Suprapubic skin (tissue), 4 donors: ENCODE data around the gene TSSC4. TPM values are rescaled to one million over a fixed set of nuclear protein-coding genes. Genes with fewer than 3 reads are reported as not detected.

Experiments
- DNase-seq, 2 donors: peaks; one replicate each; pipeline ENCODE4 v3.0.0-alpha.2; 2019; ENCODE audit warnings: low spot score in 2 of 2
- H3K27ac ChIP-seq: fragments of 200-600 bp; sonication (generic); one replicate; pipeline ENCODE4 v1.5.1; 2019
- H3K27me3 ChIP-seq: fragments of 200-600 bp; sonication (generic); one replicate; pipeline ENCODE4 v1.5.1; 2019
- H3K36me3 ChIP-seq: fragments of 200-600 bp; sonication (generic); one replicate; pipeline ENCODE4 v1.5.1; 2019
- H3K4me1 ChIP-seq: fragments of 200-600 bp; sonication (generic); one replicate; pipeline ENCODE4 v1.5.1; 2019
- H3K4me3 ChIP-seq: fragments of 200-600 bp; sonication (generic); one replicate; pipeline ENCODE4 v1.5.1; 2019; ENCODE audit warnings: mild to moderate bottlenecking
- H3K9me3 ChIP-seq: fragments of 200-600 bp; sonication (generic); one replicate; pipeline ENCODE4 v1.5.1; 2019
- EP300 ChIP-seq: sonication (generic); formaldehyde crosslinking; IDR thresholded peaks from one replicate; pipeline ENCODE4 v1.6.1; 2017; ENCODE audit warnings: antibody characterized with exemption
- POLR2A ChIP-seq, 2 donors: fragments of 450-650 bp; IDR thresholded peaks; one replicate each; pipeline ENCODE4 v1.6.1; 2017; ENCODE audit warnings: antibody characterized with exemption in 2 of 2, mild to moderate bottlenecking in 2 of 2, moderate library complexity in 2 of 2
- POLR2AphosphoS5 ChIP-seq, 3 donors: sonication (generic); formaldehyde crosslinking; IDR thresholded peaks; one replicate each; pipeline ENCODE4 v1.6.1; 2017; ENCODE audit warnings: antibody characterized with exemption in 3 of 3
- WGBS: methylation state at CpG from one replicate; pipeline ENCODE4 v1.1.5; 2018; 5-methylcytosine and 5-hydroxymethylcytosine counted together
- total RNA-seq, 4 donors: library from RNA; depleted of rRNA; stranded (reverse); fragments of >200 nt; gene quantifications; one replicate each; pipeline ENCODE4 v1.1.0, GENCODE V29; 2016
- TF ChIP-seq, protein P1 (sequence below), 2 donors: fragments of 200-600 bp in 1 of 2; fragments of 450-650 bp in 1 of 2; sonication (generic) in 1 of 2; IDR thresholded peaks; one replicate each; pipeline ENCODE4 v1.5.1; 2016 to 2019; ENCODE audit warnings: antibody characterized with exemption in 2 of 2, mild to moderate bottlenecking in 1 of 2, moderate library complexity in 1 of 2

The TSSC4 gene
- total RNA-seq, 4 donors from 2014 or later: 25.7 to 60.9 (median 51.4) TPM

DNA sequence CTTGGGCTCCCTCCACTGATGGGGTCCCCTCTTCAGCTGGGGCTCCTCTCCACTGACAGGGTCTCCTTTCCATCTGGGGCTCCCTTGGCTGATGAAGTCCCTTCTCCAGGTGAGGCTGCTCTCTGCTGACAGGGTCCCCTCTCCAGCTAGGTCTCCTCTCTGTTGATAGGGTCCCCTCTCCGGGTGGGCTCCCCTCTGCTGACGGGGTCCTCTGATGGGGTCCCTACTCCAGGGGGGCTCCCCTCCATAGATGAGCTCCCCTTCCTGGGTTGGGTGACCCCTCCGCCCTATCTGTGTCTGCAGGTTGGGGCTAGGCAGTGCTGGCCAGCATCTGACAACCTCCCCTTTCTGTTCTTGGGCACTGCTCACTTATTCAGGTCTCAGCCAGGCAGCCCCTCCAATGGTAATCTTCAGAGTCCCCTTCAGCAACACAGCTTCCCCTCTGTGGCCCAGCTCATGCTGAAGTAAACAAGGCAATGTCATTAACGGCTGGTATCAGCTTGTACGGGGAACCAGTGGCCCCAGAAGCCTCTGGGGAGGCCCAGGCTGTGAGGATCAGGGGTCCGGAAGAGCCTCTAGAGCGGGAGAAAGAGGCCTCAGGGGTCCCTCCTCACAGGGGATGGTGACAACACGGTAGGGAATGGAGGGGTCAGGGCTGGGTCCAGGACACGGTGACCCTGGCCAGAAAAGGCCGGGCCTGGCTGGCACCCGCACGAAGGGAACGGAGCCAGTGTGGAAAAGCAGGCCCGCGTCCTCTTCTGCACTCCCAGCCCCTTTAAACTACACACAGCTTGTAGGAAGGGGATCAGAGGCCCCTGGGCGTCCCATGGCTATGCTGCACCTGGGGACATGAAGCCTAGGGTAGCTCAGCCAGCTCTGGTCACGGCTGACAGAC, 33.0 kb upstream of the TSSC4 start:
- TF ChIP-seq POLR2A (IDR thresholded peaks at IDR 0.05): no peak
- Histone ChIP-seq H3K4me1 (no peaks in the 10 kb centered on the region), H3K9me3 (no peaks in the 10 kb centered on the region), H3K36me3 (no peaks in the 10 kb centered on the region), H3K4me3 (no peak overlapping the region), H3K27ac (no peak overlapping the region), H3K27me3 (no peaks in the 10 kb centered on the region)
- no peak for DNase-seq
- whole genome bisulfite sequencing: 92% methylated on average over 11 of the region's 17 CpGs

- Histone ChIP-seq H3K4me1 (no peaks in the 10 kb centered on the region), H3K9me3 (no peaks in the 10 kb centered on the region), H3K27ac (no peak overlapping the region), H3K27me3 (no peaks in the 10 kb centered on the region), H3K36me3 (no peaks in the 10 kb centered on the region), H3K4me3 (no peak overlapping the region)
- 80% methylated on average over 3 of the region's 7 CpGs for WGBS
- no peak for DNase-seq
- TF ChIP-seq, protein P1, sequence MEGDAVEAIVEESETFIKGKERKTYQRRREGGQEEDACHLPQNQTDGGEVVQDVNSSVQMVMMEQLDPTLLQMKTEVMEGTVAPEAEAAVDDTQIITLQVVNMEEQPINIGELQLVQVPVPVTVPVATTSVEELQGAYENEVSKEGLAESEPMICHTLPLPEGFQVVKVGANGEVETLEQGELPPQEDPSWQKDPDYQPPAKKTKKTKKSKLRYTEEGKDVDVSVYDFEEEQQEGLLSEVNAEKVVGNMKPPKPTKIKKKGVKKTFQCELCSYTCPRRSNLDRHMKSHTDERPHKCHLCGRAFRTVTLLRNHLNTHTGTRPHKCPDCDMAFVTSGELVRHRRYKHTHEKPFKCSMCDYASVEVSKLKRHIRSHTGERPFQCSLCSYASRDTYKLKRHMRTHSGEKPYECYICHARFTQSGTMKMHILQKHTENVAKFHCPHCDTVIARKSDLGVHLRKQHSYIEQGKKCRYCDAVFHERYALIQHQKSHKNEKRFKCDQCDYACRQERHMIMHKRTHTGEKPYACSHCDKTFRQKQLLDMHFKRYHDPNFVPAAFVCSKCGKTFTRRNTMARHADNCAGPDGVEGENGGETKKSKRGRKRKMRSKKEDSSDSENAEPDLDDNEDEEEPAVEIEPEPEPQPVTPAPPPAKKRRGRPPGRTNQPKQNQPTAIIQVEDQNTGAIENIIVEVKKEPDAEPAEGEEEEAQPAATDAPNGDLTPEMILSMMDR (IDR thresholded peaks at IDR 0.05): no peak
- TF ChIP-seq POLR2A (IDR thresholded peaks at IDR 0.05): no peak
These were observed 32.2 kb upstream of the TSSC4 start for GRCh38 chr11:2368178-2368850.

GRCh38 chr11:2368851-2369180, 31.7 kb upstream of the TSSC4 start:
- H3K4me3 ChIP-seq: no peak overlapping the region
- H3K36me3 ChIP-seq: no peaks in the 10 kb centered on the region
- no peaks in the 10 kb centered on the region for H3K27me3 ChIP-seq
- TF ChIP-seq POLR2AphosphoS5 (IDR thresholded peaks at IDR 0.05) (no peak), POLR2A (IDR thresholded peaks at IDR 0.05) (no peak), EP300 (no peak)
- TF ChIP-seq, protein P1 (IDR thresholded peaks at IDR 0.05): no peak
- no peaks in the 10 kb centered on the region for H3K4me1 ChIP-seq
- H3K27ac ChIP-seq: no peak overlapping the region
- DNase-seq: no peak
- 81% methylated on average over 8 of the region's 10 CpGs for WGBS
- no peaks in the 10 kb centered on the region for H3K9me3 ChIP-seq

DNA sequence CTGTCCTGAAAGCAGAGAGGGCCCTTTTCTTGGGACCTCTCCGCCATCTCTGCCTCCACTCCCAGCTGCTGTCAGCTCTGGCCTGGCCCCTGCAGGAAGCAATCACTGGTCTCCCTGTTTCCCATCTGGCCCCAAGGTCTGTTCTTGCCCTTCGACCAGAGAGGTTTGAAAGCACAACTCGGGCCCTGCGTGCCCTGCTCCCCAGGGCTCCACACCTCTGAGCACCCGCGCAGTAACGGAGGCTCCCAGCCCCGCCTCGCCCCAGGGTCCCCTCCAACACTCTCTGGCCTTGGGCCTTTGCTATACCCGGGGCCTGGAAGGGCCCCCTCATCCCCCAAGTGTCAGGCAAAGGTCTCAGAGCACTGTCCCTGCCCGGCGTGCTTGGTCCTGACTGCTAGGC, 31.2 kb upstream of the TSSC4 start:
- 91% methylated on average over 12 of the region's 12 CpGs for WGBS
- no peaks in the 10 kb centered on the region for H3K36me3 ChIP-seq
- no peaks in the 10 kb centered on the region for H3K27me3 ChIP-seq
- TF ChIP-seq POLR2AphosphoS5 (IDR thresholded peaks at IDR 0.05) (no peak), POLR2A (IDR thresholded peaks at IDR 0.05) (no peak), EP300 (no peak)
- TF ChIP-seq, protein P1 (IDR thresholded peaks at IDR 0.05): no peak
- DNase-seq: no peak
- no peak overlapping the region for H3K27ac ChIP-seq
- no peaks in the 10 kb centered on the region for H3K4me1 ChIP-seq
- no peak overlapping the region for H3K4me3 ChIP-seq
- no peaks in the 10 kb centered on the region for H3K9me3 ChIP-seq

DNA sequence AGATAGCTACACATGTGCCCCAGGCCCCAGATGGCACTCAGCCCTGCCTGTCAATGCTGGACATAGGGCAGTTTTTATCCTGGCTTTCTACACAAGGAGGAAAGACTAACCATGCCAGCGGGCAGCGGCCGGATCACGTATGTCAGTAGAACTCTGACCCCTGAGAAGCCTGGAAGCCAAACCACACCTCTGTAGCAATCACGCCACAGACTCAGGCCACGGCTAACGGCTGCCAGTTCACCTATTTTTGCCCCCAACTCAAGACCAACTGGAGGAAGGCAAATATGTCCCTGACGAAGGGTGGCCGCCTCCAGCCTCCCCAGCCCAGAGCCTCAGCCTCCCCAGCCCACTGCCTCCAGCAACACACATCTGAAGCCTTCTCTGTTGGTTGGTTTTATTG, 30.7 kb upstream of the TSSC4 start:
- TF ChIP-seq EP300 (no peak), POLR2AphosphoS5 (IDR thresholded peaks at IDR 0.05) (no peak)
- TF ChIP-seq, protein P1 (IDR thresholded peaks at IDR 0.05): no peak
- no peak overlapping the region for H3K27ac ChIP-seq
- no peaks in the 10 kb centered on the region for H3K27me3 ChIP-seq
- no peaks in the 10 kb centered on the region for H3K9me3 ChIP-seq
- H3K4me3 ChIP-seq: no peak overlapping the region
- 89% methylated on average over 9 of the region's 9 CpGs for WGBS
- H3K36me3 ChIP-seq: no peaks in the 10 kb centered on the region
- no peaks in the 10 kb centered on the region for H3K4me1 ChIP-seq
- no peak for DNase-seq
